Cardiac septum (tissue), 1 donor: Measurements from ENCODE around the gene WHRN. TPM values are rescaled to one million over a fixed set of nuclear protein-coding genes. Genes with fewer than 3 reads are reported as not detected.

Source experiments
- DNase-seq: peaks from one replicate; pipeline ENCODE4 v3.0.0-alpha.2; 2020; ENCODE audit warnings: low spot score
- intact Hi-C: fragments of 100-400 bp; cut with DNase I; formaldehyde crosslinking; loops from one replicate; pipeline ENCODE4 v1.14.0; 2022
- total RNA-seq: library from RNA; stranded (reverse); fragmentation: NEBNext Ultra II Directional; extraction: Animal tissue kit (Norgen Biotek cat#: 25700); gene quantifications from one replicate; pipeline ENCODE4 v1.2.1, GENCODE V29; 2021
- donor health status: DM: no; HTN: no; CAD: no.

Gene WHRN
- total RNA-seq, 1 donor from 2014 or later, result 0.35 TPM

- DNase-seq, result no peak
- intact Hi-C loops, result no loop called here
These were observed 114.3 kb downstream of the WHRN start for GRCh38 chr9:114390952-114391351.

- DNase-seq, result no peak
These were observed 115.5 kb downstream of the WHRN start for GRCh38 chr9:114389612-114390368.

GRCh38 chr9:114388764-114389375 is 116.4 kb downstream of the WHRN start:
- DNase-seq, result no peak
- intact Hi-C loops, result no loop called here

More at GRCh38 chr9:114389612-114390368, 115.5 kb downstream of the WHRN start:
- intact Hi-C loops, result no loop called here

GRCh38 chr9:114388357-114388682 is 117.0 kb downstream of the WHRN start:
- intact Hi-C loops, result no loop called here
- no peak for DNase-seq

DNA sequence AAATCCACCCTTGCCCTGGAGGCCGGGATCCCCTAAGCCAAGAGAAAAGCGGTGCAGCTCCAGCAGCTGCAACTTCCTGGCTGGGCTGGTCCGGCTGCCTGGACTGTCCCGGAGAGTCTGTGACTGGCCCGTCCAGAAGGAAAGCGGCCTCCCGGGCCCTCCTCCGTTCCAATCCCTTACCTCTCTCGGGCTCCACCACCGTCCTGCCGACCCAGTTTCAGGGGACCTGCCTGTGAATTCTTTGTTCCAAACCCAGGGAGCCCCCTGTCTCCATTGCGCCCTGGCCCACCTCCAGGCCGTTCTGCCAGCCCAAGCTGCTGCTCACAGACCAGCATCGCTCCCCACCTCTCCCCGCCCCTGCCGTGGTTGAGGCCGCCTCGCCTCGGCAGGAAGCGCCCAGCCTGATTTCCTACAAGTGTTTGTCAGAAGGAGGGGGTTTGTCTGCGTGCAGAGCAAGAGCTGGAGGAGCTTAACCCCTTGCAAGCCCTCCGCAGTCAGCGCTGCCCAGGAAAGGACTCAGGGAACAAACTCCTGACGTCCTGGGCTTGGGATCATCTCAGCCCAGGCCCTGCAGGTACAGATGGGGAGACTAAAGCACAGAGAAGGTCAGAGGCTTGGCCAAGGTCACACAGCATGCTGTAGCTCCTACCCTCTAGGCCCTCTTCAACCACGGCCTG is 117.5 kb downstream of the WHRN start, which contains the start of gene AKNA:
AKNA (minus strand) TSS at position 303 of the 677 bp plus-strand sequence. CDS start 6,649 bp downstream, outside the sequence.
- DNase-seq, result peak; percentile 90
- intact Hi-C loops, result no loop called here

DNA sequence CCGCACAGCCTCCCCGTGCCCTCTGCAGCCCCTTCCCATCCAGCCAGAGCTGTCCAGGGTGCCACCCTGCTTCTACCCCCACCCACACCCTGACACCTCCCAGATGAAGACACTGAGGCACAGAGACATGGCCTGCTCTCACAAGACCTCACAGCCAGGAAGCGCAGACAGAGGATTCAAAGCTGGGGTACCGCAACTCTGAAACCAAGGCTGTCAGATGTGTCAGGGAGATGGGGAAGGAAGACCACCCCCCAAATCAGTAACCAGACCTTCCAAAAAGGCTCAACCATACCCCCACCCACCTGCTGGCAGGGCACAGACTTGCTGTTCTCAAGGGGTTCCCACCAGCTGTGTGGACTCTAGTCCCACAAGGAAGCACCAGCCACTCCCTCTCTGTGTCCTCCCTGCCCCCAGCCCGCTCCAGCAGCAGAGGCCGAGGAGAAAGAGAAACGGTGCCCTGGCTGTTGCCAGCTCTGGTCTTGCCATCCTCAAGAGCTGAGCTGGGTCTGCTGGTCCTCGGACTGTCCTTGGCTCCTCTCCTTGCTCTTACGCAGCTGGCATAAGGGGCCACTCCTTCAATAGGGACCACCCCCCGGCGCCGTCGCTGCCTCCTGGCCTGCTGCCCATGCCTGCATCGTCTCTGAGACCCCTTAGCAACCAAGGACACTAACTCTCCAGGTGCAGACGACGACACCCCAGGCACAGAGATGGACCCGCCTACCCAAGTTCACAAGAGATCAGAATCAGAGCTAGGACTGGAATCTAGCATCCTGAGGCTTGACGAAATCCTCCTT is 118.2 kb downstream of the WHRN start:
- intact Hi-C loops, result no loop called here
- no peak for DNase-seq

DNA sequence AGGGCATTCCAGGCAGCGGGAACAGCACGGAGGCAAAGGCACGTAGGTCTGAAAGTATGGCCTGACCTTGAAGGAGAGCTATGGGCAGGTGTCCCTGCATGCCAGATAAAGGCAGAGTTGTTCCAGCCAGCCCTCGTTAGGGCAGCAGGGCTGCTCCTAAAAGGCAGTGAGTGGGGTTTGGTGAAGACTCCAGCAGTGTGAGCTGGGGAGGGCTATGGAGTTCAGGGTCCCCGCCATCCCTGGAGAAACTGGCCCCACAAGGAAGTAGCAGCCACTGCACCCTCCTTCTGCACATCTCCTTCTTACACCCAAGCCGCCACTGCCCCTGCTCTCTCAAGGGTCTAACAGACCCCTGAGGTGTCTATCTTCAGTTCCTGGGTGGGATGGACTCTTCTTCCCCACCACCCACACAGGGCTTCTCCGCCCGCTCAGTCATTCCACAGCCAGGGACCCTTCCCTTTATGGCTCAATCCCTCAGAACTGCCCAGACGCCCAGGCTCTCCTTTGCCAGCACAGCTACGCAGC is 118.8 kb downstream of the WHRN start:
- no peak for DNase-seq

GRCh38 chr9:114385397-114386181 is 119.7 kb downstream of the WHRN start:
- DNase-seq, result peak; percentile 93
- intact Hi-C loops, result no loop called here

More for the DNA sequence above, 118.8 kb downstream of the WHRN start:
- intact Hi-C loops, result no loop called here

- intact Hi-C loops, result no loop called here
- no peak for DNase-seq
These were observed 120.4 kb downstream of the WHRN start for GRCh38 chr9:114384836-114385396.

DNA sequence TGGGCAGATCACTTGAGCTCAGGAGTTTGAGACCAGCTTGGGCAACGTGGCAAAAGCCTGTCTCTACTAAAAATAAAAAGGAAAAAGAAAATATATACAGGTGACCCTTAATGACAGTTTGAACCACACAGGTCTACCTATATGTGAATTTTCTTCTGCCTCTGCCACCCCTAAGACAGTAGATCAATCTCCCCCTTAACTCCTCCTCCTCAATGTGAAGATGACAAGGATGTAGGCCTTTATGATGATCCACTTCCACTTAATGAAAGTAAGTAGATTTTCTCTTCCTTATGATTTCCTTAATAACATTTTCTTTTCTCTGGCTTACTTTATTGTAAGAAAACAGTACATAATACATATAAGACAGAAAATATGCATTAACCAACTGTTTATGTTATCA is 120.9 kb downstream of the WHRN start:
- intact Hi-C loops, result no loop called here
- DNase-seq, result no peak

DNA sequence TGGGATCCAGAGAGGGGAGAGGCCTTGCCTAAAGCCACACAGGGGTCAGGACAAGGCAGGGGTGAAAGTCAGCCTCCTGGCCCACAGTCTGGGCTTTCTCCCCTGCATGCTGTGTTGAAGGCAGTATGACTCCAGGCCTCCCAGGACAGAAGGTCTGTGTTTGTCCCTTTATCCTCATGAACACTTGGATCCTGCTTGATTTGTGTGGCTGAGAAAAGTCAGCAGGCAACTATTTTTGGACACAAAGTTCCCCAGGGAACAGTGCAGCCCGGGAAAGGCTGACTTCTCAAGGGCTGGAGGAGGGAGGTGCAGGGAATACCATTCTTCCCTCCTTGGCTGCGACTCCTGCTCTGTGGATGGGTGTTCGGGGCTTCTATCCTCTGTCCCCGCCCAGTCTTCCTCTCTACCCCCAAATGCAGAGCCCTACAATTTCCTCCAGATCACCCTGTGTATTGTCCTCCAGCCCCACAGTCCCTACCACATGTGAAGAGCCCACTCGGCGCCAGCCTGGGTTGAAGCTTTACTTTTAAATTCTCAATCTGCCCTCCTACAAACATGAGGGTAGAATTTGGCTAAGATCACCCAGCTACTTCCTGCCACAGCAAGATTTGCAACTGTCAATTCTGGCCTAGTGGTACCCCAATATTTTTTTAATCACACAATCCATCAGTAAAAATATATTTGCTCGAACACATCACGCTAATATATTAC is 121.6 kb downstream of the WHRN start:
- intact Hi-C loops, result no loop called here
- DNase-seq, result no peak

GRCh38 chr9:114382699-114383520 is 122.4 kb downstream of the WHRN start:
- intact Hi-C loops, result no loop called here
- peak; percentile 77 for DNase-seq

- intact Hi-C loops, result no loop called here
These were observed 126.4 kb downstream of the WHRN start for GRCh38 chr9:114378883-114379282.

DNA sequence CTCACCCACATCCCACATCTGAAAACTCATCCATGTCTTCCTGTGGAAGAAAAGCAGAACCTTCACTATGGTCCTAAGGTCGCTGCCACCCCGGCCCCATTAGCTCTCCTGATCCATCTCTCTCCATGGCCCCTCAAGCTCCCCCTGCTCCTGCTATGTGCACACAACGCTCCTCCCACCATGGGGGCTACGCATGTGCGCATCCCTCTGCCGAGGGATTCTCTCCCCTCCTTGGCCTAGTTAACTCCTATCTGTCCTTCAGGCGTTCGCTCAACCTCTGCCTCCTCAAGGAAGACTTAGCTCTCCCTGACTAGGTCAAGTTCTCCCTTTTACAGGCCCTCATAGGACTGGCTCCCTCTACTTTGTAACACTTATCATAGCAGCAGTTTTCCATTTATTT is 127.3 kb downstream of the WHRN start:
- DNase-seq, result no peak
- intact Hi-C loops, result no loop called here

More at GRCh38 chr9:114378883-114379282, 126.4 kb downstream of the WHRN start:
- DNase-seq, result peak; percentile 61

DNA sequence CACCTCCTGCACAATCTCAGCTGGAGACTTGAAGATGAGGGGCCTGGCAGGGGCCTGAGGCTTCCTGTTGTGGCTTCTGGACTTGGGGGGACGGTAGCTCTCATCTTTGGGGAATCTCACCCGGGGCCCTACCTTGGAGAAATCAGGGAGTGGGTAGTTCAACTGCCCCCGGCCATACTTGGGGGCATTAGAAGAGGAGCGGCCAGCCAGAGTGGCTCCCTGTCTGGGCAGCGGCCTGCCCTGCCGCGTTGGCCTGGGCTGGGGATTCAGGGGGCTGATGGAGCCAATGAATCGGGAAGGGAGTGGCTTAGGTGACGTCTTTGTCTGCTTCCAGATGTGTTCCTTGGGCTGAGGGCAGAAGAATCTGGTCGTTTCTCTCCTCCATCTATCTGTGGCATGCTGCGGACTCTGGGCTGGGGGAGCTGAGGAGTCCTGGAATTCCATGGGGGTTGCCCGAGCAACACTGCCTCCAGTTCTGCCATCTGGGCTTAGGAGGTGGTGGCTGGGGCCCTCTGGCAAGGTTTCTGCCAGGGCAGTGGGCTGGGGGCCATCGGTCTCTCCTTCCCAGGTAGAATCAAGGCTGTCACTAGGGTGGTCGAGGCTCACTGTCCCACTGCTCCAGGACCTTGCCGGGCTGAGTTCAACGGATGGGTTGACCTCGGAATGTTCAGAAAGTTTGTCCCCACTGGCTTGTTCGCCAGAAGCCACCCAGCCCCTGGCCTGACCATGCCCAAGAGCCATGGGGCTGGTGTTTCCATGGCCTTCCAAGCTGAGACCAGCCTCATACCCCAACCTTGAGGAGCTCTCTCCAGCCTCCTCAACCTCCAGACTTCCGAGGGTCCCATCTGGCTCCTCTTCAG is 128.5 kb downstream of the WHRN start:
- intact Hi-C loops, result no loop called here
- DNase-seq, result no peak
